OCI-LY7 (cell line): ENCODE results near the gene JPH2. TPM values are rescaled to one million over a fixed set of nuclear protein-coding genes. Genes with fewer than 3 reads are reported as not detected.

ENCODE experiments used
- BruUV-seq: library from RNA; stranded (reverse); fragments of 400-500 nt; replicated peaks from 2 replicates; lab custom pipeline; 2021; lab: Mats Ljungman, UMichigan
- CTCF ChIA-PET: fragments of 300-600 bp; sonication (Branson Sonifier 250); formaldehyde crosslinking; loops from one replicate; lab custom pipeline; 2022; ENCODE audit warnings: antibody characterized with exemption; ENCODE audit not compliant: unreplicated experiment; lab: Charles Lee
- POLR2A ChIA-PET: fragments of 300-600 bp; sonication (Branson Sonifier 250); formaldehyde crosslinking; loops from one replicate; lab custom pipeline; 2022; ENCODE audit warnings: antibody characterized with exemption; lab: Charles Lee
- DNase-seq: peaks from one replicate; pipeline ENCODE4 v3.0.0-alpha.2; 2015; ENCODE audit warnings: low spot score
- H2AFZ ChIP-seq: fragments of 200-600 bp; sonication (generic), shearing (Covaris generic); 2 replicates; pipeline ENCODE4 v1.6.1; 2014; ENCODE audit warnings: mild to moderate bottlenecking, antibody characterized with exemption, low read length, moderate library complexity
- H3K27ac ChIP-seq: fragments of 200-600 bp; sonication (generic); 2 replicates; pipeline ENCODE4 v1.5.1; 2014; ENCODE audit warnings: mixed run types, low read depth, mild to moderate bottlenecking, moderate library complexity, low read length, inconsistent platforms; ENCODE audit not compliant: poor library complexity, severe bottlenecking
- H3K36me3 ChIP-seq: fragments of 200-600 bp; sonication (generic); 2 replicates; pipeline ENCODE4 v1.6.1; 2014; ENCODE audit warnings: mild to moderate bottlenecking, antibody characterized with exemption, low read length, moderate library complexity, mixed read lengths; ENCODE audit not compliant: insufficient read depth
- H3K4me1 ChIP-seq: fragments of 200-600 bp; sonication (generic); 2 replicates; pipeline ENCODE4 v1.5.1; 2014; ENCODE audit warnings: mild to moderate bottlenecking, low read length; ENCODE audit not compliant: insufficient read depth, poor library complexity, severe bottlenecking
- H3K4me2 ChIP-seq: fragments of 200-600 bp; sonication (generic); 2 replicates; pipeline ENCODE4 v1.6.1; 2014; ENCODE audit warnings: mild to moderate bottlenecking, low read length
- H3K4me3 ChIP-seq: fragments of 200-600 bp; sonication (generic); 2 replicates; pipeline ENCODE4 v1.5.1; 2014; ENCODE audit warnings: mild to moderate bottlenecking, low read depth, low read length; ENCODE audit not compliant: poor library complexity, severe bottlenecking
- H3K79me2 ChIP-seq: fragments of 200-600 bp; sonication (generic); 2 replicates; pipeline ENCODE4 v1.6.1; 2016; ENCODE audit warnings: low read depth, mild to moderate bottlenecking, low read length, moderate library complexity, mixed read lengths; ENCODE audit not compliant: insufficient read depth
- H3K9me2 ChIP-seq: fragments of 200-600 bp; sonication (generic); 2 replicates; pipeline ENCODE4 v1.6.1; 2016; ENCODE audit warnings: mild to moderate bottlenecking, low read length, mixed read lengths; ENCODE audit not compliant: insufficient read depth
- H3K9me3 ChIP-seq: fragments of 200-600 bp; sonication (generic); 2 replicates; pipeline ENCODE4 v1.6.1; 2014; ENCODE audit warnings: mild to moderate bottlenecking, mixed run types, low read length, mixed read lengths
- H4K20me1 ChIP-seq: fragments of 200-600 bp; sonication (generic); 2 replicates; pipeline ENCODE4 v1.6.1; 2014; ENCODE audit warnings: mild to moderate bottlenecking, antibody characterized with exemption, low read length, moderate library complexity, mixed read lengths; ENCODE audit not compliant: insufficient read depth
- CTCF ChIP-seq: fragments of 200-600 bp; sonication (generic); conservative IDR thresholded peaks from 2 replicates; pipeline ENCODE4 v1.5.1; 2014; ENCODE audit warnings: mild to moderate bottlenecking, antibody characterized with exemption, low read length, moderate library complexity, mixed read lengths
- EZH2phosphoT487 ChIP-seq: fragments of 200-600 bp; sonication (generic); IDR thresholded peaks from 2 replicates; pipeline ENCODE4 v1.6.1; 2018; ENCODE audit warnings: low read depth, borderline replicate concordance, mild to moderate bottlenecking, mixed run types, antibody characterized with exemption, low read length, moderate library complexity, mixed read lengths
- intact Hi-C: fragments of 100-400 bp; cut with micrococcal nuclease; formaldehyde crosslinking; loops from one replicate; pipeline ENCODE4 v1.10.0; 2022; ENCODE audit not compliant: unreplicated experiment
- total RNA-seq, 2 experiments: library from RNA; depleted of rRNA in 1 of 2; stranded (reverse); fragments of >200 nt in 1 of 2; shearing (Covaris generic) in 1 of 2; gene quantifications; 2 replicates each; pipeline ENCODE4 v1.2.3, GENCODE V29; 2014 to 2022

JPH2 gene
- total RNA-seq, 2 experiments from 2014 or later, result not detected

GRCh38 chr20:44182863-44183262, 4.1 kb downstream of the JPH2 start:
- H3K79me2 ChIP-seq, result no peaks in the 10 kb centered on the region
- BruUV-seq, result no TSS peak
- CTCF ChIA-PET, result no interaction called here
- TF ChIP-seq EZH2phosphoT487 (no peak), CTCF (no peak)
- H4K20me1 ChIP-seq, result no peaks in the 10 kb centered on the region
- H2AFZ ChIP-seq, result no peak overlapping the region
- no peak overlapping the region for H3K4me3 ChIP-seq
- no peaks in the 10 kb centered on the region for H3K36me3 ChIP-seq
- no peaks in the 10 kb centered on the region for H3K9me3 ChIP-seq
- H3K27ac ChIP-seq, result no peak overlapping the region
- H3K9me2 ChIP-seq, result no peaks in the 10 kb centered on the region
- no peak for DNase-seq
- no peak overlapping the region for H3K4me2 ChIP-seq
- H3K4me1 ChIP-seq, result peaks cover 7% of the 10 kb centered on the region
- POLR2A ChIA-PET, result no interaction called here
- intact Hi-C loops, result no loop called here

GRCh38 chr20:44182135-44182765, 4.7 kb downstream of the JPH2 start:
- no peaks in the 10 kb centered on the region for H3K36me3 ChIP-seq
- H3K9me3 ChIP-seq, result no peaks in the 10 kb centered on the region
- no peaks in the 10 kb centered on the region for H3K79me2 ChIP-seq
- no peak overlapping the region for H3K4me2 ChIP-seq
- no TSS peak for BruUV-seq
- no peaks in the 10 kb centered on the region for H4K20me1 ChIP-seq
- no peaks in the 10 kb centered on the region for H3K9me2 ChIP-seq
- intact Hi-C loops, result no loop called here
- H3K27ac ChIP-seq, result no peak overlapping the region
- H2AFZ ChIP-seq, result no peak overlapping the region
- ChIA-PET POLR2A (no interaction called here), CTCF (no interaction called here)
- H3K4me3 ChIP-seq, result no peak overlapping the region
- TF ChIP-seq EZH2phosphoT487, result no peak
- peaks cover 1% of the 10 kb centered on the region for H3K4me1 ChIP-seq
- DNase-seq, result no peak

- no peaks in the 10 kb centered on the region for H3K9me2 ChIP-seq
- H3K79me2 ChIP-seq, result no peaks in the 10 kb centered on the region
- ChIA-PET POLR2A (no interaction called here), CTCF (no interaction called here)
- H4K20me1 ChIP-seq, result no peaks in the 10 kb centered on the region
- intact Hi-C loops, result no loop called here
- no peak overlapping the region for H3K27ac ChIP-seq
- BruUV-seq, result no TSS peak
- H3K4me2 ChIP-seq, result no peak overlapping the region
- no peaks in the 10 kb centered on the region for H3K4me1 ChIP-seq
- TF ChIP-seq EZH2phosphoT487, result no peak
- no peak for TF ChIP-seq CTCF
- no peak for DNase-seq
- H3K36me3 ChIP-seq, result no peaks in the 10 kb centered on the region
- no peaks in the 10 kb centered on the region for H3K9me3 ChIP-seq
- no peak overlapping the region for H2AFZ ChIP-seq
- no peak overlapping the region for H3K4me3 ChIP-seq
Measured at GRCh38 chr20:44181611-44182010, 5.4 kb downstream of the JPH2 start.
